HL-60 (cell line): ENCODE results near the gene TRPV4.

ENCODE experiments used
- DNase-seq, 2 experiments: peaks; one replicate each; pipeline ENCODE4 v3.0.0-alpha.2; 2010 to 2020; ENCODE audit warnings: low read depth in 1 of 2, low spot score in 1 of 2
- H3K27ac ChIP-seq: fragments of 250-450 bp; sonication (Bioruptor Pico); replicated peaks from 2 replicates; pipeline ENCODE4 v1.5.1; 2020; ENCODE audit warnings: mild to moderate bottlenecking, moderate library complexity
- H3K27me3 ChIP-seq: fragments of 250-450 bp; sonication (Bioruptor Pico); 2 replicates; pipeline ENCODE4 v1.5.1; 2021; ENCODE audit warnings: mild to moderate bottlenecking, moderate library complexity; ENCODE audit not compliant: insufficient read depth, poor library complexity, severe bottlenecking
- H3K4me3 ChIP-seq: replicated peaks from 2 replicates; pipeline ENCODE4 v1.5.1; 2011; ENCODE audit warnings: mild to moderate bottlenecking, control low read depth, low read length; ENCODE audit not compliant: insufficient read depth
- GABPA ChIP-seq: IDR thresholded peaks from 2 replicates; pipeline ENCODE4 v1.6.1; 2012; ENCODE audit warnings: low read depth
- POLR2AphosphoS5 ChIP-seq: IDR thresholded peaks from 2 replicates; pipeline ENCODE4 v1.6.1; 2012; ENCODE audit warnings: low read depth
- SPI1 ChIP-seq: IDR thresholded peaks from 2 replicates; pipeline ENCODE4 v1.6.1; 2012; ENCODE audit warnings: low read depth, mild to moderate bottlenecking, borderline replicate concordance
- TF ChIP-seq, protein P1 (sequence below): IDR thresholded peaks from one replicate; pipeline ENCODE4 v1.5.1; 2011; ENCODE audit warnings: low read length, control low read depth, inconsistent platforms; ENCODE audit not compliant: insufficient read depth
- TF ChIP-seq, protein P2 (sequence below): IDR thresholded peaks from 2 replicates; pipeline ENCODE4 v1.6.1; 2012; ENCODE audit warnings: low read depth; ENCODE audit not compliant: insufficient replicate concordance

Gene TRPV4

DNA sequence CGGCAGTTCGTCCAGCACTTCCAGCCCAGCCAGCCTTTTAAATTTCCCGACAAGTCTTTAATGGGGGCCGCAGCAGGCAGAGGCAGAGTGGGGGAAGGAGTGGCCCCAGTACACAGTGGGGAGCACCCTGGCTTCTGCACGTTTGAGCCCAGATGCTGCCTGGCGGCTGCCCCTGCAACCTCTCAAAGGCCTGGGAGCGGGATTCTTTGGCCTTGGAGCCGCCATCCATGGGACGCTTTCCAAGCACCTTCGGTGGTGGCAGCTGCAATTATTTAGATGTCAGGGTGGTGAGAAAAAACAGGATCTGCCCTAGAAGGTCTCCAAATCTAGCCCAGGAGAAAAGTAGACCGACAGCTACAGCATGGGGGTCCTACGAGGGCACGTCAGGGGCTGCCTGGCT, 73.6 kb downstream of the TRPV4 start:
- no peaks in the 10 kb centered on the region for H3K27me3 ChIP-seq
- no peak for DNase-seq

DNA sequence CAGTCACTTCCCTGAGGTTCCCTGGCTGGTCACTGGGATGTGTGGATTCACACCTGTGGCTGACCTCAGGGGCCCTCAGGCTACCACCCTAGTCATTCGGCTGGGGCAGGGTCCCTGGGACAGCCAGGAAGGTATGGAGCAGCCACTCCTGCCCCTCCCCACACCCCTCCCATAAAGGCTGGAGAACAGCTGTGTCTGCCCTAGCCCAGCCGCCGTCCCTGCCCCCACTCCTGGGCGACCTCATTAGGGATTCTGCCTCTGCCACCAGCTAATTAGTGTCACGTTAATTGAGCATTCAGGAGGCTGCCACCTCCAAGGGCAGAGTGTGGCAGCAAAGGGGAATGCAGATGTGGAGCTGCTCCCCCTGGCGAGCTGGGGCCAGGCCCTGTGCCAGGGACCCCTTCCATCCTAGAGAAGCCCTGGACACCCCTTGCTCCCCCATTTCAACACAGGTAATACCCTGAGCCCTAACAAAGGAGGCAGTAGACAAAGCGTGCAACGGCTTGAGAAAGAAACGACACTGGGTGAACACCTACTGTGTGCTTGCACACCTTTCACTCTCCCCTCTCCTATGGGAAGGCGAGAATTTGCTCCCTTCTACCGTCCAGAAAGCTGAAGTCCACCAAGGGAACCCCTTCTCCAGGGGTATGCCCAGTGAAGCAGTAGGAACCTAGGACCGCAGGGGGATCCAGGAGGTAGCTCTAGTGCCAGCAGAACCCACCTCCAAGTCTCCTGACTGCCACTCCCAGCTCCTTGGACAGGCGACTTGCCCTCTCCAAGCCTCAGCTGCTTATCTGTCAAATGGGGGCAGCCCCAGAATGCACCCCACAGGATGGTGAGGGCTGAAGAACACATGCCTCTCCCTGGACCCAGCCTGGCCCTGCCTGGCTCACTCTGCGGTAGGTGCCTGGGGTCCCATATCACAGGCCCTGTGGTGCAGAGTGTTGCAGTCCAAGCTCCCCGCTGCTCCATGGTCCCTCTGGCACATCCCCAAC, 74.5 kb downstream of the TRPV4 start:
- Histone ChIP-seq H3K27ac (no peak overlapping the region), H3K27me3 (no peaks in the 10 kb centered on the region), H3K4me3 (no peak overlapping the region)
- DNase-seq: no peak
- TF ChIP-seq, protein P1, sequence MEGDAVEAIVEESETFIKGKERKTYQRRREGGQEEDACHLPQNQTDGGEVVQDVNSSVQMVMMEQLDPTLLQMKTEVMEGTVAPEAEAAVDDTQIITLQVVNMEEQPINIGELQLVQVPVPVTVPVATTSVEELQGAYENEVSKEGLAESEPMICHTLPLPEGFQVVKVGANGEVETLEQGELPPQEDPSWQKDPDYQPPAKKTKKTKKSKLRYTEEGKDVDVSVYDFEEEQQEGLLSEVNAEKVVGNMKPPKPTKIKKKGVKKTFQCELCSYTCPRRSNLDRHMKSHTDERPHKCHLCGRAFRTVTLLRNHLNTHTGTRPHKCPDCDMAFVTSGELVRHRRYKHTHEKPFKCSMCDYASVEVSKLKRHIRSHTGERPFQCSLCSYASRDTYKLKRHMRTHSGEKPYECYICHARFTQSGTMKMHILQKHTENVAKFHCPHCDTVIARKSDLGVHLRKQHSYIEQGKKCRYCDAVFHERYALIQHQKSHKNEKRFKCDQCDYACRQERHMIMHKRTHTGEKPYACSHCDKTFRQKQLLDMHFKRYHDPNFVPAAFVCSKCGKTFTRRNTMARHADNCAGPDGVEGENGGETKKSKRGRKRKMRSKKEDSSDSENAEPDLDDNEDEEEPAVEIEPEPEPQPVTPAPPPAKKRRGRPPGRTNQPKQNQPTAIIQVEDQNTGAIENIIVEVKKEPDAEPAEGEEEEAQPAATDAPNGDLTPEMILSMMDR: no peak
- TF ChIP-seq SPI1 (no peak), POLR2AphosphoS5 (no peak), GABPA (no peak)
- TF ChIP-seq, protein P2, sequence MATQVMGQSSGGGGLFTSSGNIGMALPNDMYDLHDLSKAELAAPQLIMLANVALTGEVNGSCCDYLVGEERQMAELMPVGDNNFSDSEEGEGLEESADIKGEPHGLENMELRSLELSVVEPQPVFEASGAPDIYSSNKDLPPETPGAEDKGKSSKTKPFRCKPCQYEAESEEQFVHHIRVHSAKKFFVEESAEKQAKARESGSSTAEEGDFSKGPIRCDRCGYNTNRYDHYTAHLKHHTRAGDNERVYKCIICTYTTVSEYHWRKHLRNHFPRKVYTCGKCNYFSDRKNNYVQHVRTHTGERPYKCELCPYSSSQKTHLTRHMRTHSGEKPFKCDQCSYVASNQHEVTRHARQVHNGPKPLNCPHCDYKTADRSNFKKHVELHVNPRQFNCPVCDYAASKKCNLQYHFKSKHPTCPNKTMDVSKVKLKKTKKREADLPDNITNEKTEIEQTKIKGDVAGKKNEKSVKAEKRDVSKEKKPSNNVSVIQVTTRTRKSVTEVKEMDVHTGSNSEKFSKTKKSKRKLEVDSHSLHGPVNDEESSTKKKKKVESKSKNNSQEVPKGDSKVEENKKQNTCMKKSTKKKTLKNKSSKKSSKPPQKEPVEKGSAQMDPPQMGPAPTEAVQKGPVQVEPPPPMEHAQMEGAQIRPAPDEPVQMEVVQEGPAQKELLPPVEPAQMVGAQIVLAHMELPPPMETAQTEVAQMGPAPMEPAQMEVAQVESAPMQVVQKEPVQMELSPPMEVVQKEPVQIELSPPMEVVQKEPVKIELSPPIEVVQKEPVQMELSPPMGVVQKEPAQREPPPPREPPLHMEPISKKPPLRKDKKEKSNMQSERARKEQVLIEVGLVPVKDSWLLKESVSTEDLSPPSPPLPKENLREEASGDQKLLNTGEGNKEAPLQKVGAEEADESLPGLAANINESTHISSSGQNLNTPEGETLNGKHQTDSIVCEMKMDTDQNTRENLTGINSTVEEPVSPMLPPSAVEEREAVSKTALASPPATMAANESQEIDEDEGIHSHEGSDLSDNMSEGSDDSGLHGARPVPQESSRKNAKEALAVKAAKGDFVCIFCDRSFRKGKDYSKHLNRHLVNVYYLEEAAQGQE: no peak

More for the DNA sequence above, 73.6 kb downstream of the TRPV4 start:
- Histone ChIP-seq H3K4me3 (no peak overlapping the region), H3K27ac (no peak overlapping the region)
- TF ChIP-seq POLR2AphosphoS5 (no peak), GABPA (no peak), SPI1 (no peak)
- TF ChIP-seq, protein P2: no peak
- TF ChIP-seq, protein P1: no peak

DNA sequence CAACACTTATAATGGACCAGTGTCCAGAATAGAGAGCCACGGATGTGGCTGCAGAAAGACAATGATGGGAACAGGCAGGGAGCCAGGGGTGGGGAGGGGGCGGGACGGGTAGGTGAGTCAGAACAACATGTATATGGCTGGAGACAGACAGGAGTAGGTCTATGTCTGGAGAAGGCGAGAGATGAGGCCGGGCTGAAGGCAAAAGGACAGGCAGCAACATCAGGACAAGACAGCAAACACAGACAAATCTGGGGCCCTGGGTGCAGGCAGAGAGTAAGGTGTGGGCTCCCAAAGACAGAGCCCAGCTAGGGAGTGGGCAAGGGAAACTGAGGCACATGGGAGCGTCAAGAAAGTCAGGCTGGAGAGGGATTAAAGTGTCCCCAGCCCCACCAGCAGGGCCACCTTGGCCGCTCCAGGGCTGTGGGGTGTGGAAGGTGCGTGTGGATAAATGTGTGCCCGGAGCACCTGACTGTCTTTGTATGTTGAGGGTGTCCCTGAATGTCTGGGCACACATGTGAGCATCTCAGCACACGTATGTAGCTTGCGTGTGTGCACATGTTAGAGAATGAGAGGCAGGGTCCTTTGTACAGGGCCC, 75.4 kb downstream of the TRPV4 start:
- no peak for DNase-seq
- no peak for TF ChIP-seq SPI1
- TF ChIP-seq, protein P1: no peak
- TF ChIP-seq GABPA: no peak
- TF ChIP-seq, protein P2: no peak
- no peak for TF ChIP-seq POLR2AphosphoS5
- Histone ChIP-seq H3K27me3 (no peaks in the 10 kb centered on the region), H3K27ac (no peak overlapping the region), H3K4me3 (no peak overlapping the region)
